HL-60/S4 treated with phorbol 12-myristate 13-acetate at 8.2 ng/mL for 4 days and 3 days (cell line): ENCODE measurements around the gene GP5.

Experiments used
- in situ Hi-C: fragments of 300-500 bp; cut with MboI; formaldehyde crosslinking; loops from 2 replicates; pipeline ENCODE4 v1.15.0; 2022; ENCODE audit warnings: low sequenced_read_pairs

Gene GP5

GRCh38 chr3:194397757-194398312 is 1.2 kb downstream of the GP5 start:
- in situ Hi-C loops: no loop called here

- in situ Hi-C loops: no loop called here
These were observed 2.0 kb downstream of the GP5 start for GRCh38 chr3:194396859-194397756.

DNA sequence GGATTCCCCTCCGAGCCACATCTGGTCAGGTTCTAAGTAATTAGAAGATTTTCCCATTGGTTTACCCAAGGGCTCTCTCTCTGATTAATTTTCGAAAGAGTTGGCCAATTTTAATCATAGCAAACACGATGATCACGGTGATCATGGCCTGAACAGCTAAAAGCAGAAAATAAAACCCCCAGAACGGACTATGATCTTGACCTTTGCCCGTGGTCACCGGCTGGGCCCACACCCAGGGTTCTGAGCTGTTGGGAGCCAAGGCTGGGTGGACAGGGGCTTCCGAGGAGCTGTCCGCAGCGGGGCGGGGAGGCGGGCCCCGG is 2.6 kb downstream of the GP5 start:
- in situ Hi-C loops: no loop called here

GRCh38 chr3:194395778-194396538 is 3.1 kb downstream of the GP5 start:
- in situ Hi-C loops: no loop called here

GRCh38 chr3:194395212-194395611 is 3.9 kb downstream of the GP5 start:
- in situ Hi-C loops: no loop called here

GRCh38 chr3:194392576-194392975 is 6.5 kb downstream of the GP5 start:
- in situ Hi-C loops: no loop called here

DNA sequence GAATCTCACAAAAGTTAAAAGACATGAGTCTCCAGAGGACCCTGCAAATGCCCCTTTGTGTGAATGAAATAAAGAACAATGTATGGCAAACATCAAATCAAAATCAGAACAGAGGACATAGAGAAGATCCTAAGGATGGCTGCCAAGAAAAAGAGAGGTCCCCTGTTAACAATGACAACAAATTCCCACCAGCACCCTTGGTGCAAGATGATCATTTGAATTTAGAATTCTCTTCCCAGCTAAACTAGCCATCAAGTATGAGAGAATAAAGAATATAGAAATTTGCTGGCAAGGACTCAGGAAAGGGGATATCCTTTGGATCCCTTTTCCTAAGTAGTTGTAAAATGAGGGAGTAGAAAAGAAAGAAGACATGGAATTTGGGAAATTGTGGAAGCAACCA is 8.2 kb downstream of the GP5 start:
- in situ Hi-C loops: no loop called here

- in situ Hi-C loops: no loop called here
These were observed 9.8 kb downstream of the GP5 start for GRCh38 chr3:194389269-194389668.

- in situ Hi-C loops: no loop called here
These were observed 11.1 kb downstream of the GP5 start for GRCh38 chr3:194387926-194388418.

DNA sequence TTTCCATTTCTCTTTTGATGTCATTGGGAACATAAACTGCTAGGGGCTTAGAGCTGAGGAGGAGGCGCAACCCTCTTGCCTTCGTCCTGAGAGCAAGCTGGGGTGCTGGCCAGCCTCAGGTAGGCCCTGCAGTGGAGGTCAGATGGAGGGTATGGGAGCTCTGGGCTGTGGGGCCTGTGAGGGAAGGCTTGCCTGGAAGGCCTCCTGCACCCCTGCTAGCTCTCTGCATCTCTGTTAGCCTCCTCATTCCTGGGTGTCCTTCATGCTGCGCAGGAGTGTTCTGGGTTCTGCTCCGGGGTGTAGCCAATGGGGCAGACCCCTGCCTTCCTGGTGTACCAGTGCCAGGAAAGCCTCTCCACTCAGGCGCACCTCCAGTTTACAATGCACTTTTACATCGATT is 11.8 kb downstream of the GP5 start:
- in situ Hi-C loops: no loop called here

DNA sequence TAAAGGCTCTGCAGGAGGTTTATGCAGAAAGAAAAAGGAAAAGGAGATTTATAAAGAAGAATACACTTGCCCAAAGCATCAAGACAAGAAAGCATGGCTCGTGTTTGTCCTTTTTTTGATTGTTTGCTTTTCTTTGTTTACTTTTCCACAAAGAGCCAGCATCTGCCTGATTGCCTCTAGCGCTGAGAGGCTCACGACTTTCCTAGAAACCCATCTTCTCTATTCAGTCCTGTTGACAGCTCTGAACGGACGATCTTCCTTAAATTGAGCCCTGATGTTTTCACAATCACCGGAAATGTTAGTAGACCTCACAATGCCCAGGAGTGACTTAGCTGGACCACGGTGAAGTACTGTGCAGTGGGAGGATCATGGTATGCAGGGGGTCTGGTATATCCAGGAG is 12.4 kb downstream of the GP5 start:
- in situ Hi-C loops: no loop called here

GRCh38 chr3:194386066-194386465 is 13.0 kb downstream of the GP5 start:
- in situ Hi-C loops: no loop called here

DNA sequence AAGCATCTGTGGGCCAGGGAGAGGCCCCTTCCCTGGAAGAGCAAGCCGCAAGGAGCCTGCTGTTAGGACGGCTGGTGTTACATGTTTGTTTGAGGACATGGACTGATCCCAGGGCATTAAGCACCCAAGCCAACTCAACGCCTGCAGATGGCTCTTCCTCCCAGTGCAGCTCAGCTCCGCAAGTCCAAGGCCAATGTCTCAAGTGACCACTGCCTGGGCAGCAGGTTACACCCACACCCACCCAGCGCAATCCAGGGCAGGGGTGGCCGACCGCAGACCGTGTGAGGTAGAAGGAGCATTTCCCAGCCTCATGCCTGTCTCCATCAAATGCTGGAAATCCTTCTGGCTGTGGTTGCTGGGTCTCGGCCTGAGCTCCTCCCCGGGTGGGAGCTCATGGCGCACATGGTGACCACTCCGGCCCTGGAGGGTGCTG is 14.5 kb downstream of the GP5 start:
- in situ Hi-C loops: no loop called here

DNA sequence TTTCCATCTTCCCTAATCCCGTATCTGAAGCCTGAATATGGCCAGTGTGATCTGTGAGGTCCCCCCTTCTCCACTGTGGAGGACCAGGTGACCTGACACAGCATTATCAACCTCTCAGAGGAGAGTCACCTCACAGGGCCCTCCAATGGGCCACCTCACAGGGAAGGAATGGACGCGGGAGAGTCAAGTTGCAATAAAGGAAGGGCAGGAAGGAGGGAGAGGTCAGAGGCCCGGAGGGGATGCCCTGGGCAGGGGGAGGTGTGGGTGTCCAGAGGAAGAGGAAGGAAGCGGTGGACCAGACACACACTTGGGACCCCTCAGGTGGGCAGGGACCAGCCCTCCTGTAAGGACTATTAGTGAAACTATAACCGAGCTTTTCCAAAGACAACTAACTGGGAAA is 14.9 kb downstream of the GP5 start:
- in situ Hi-C loops: no loop called here

DNA sequence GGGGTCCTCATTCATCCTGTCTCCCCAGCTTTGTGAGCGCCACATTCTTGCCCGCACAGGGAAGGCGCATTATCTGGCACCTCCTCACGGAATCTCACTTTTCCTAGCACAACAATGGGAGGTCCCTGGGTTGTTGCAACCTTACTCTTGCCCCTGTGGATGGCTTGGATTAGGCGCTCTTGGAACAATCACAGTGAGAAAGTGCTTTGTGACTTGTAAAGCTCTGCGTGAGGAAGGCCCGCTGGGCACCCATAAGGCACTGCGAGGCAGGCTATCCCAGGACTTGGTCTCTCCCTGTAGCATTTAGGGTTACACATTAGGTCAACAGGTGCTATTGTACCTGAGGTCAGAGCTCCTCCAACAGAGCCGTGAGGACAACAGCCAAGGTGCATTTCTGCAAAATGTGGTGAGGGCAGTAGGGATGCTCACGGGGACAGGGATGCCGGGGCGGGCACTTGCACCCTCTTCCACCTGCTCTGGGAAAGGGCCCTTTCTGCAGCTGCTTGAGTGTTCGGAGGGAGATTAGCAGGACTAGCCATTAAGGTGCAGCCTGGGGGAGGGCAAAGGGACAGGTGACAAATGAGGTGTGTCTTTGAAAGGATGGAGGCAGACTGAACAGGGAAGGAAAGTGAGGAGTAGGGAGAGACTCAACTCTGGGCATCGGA is 15.7 kb downstream of the GP5 start:
- in situ Hi-C loops: no loop called here

DNA sequence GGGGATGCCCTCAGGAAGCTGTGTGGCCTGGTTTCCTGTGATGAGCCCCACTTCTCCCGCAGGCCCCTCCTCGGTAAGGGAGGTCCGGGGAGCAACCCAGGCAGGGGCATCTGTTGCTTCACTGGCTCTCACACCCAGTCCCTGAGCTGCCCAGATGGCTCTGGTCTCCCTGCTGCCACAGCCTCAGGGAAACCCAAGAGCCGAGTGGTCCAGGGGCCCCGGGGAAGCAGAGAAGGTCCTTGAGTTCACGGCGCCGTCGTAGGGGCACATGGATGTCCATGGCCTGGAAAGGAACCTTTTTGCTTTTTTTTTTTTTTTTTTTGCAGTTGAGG is 16.2 kb downstream of the GP5 start:
- in situ Hi-C loops: no loop called here

- in situ Hi-C loops: no loop called here
These were observed 16.7 kb downstream of the GP5 start for GRCh38 chr3:194382196-194382891.

GRCh38 chr3:194381460-194381875 is 17.6 kb downstream of the GP5 start:
- in situ Hi-C loops: no loop called here

DNA sequence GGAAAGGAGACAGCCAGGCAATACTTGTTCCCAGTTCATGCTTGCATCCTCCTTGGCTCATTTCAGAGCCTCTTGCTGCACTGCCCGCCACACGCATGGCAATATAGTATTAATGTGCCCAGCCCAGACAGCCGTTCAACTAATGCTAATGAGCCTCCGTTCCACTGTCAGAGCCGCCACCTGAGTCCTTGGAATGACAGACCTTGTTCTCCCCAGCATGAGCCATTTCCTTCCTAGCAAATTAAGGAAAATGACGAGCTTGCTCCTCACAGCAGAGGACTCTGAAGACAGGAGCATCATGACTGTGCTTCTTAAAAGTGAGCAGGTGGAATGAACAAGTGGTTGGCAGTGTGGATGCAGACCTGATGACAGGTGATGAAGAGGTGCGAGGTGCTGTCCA is 18.7 kb downstream of the GP5 start:
- in situ Hi-C loops: no loop called here

DNA sequence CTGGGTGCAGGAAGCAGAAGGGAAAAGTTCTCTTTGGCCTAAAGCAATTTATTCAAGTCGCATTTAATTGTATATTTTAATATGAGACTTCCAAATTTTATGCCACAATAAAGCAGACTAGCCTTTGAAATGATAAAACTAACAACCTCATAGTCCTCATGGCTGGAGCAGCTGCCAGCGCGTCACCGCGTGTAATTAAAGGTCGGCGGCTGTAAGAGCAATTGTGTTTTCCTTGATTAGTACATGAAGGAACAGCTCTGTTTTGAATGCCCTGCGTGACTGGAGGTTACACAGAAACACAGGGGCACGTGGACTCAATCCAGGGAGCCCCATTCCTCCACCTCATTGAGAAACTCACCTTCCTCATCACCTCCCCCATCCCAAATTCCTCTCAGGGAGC is 19.4 kb downstream of the GP5 start:
- in situ Hi-C loops: no loop called here

GRCh38 chr3:194379231-194379630 is 19.8 kb downstream of the GP5 start:
- in situ Hi-C loops: no loop called here
